Measurements from ENCODE around the gene GPR12. TPM values are rescaled to one million over a fixed set of nuclear protein-coding genes. Genes with fewer than 3 reads are reported as not detected.

The GPR12 gene
- 1 to 10 TPM in 1 of 3 donors, under 1 TPM in 2; 0.32 to 1.2 (median 0.33) TPM for total RNA-seq

GRCh38 chr13:26759907-26760831 lies at the start of gene GPR12:
Gene GPR12, minus strand, starts transcription at chr13:26760786. Its CDS starts 959 bp downstream, at chr13:26759827.
- intact Hi-C loops (cut with DNase I; ENCODE audit: low total_unique reads): no loop called here

DNA sequence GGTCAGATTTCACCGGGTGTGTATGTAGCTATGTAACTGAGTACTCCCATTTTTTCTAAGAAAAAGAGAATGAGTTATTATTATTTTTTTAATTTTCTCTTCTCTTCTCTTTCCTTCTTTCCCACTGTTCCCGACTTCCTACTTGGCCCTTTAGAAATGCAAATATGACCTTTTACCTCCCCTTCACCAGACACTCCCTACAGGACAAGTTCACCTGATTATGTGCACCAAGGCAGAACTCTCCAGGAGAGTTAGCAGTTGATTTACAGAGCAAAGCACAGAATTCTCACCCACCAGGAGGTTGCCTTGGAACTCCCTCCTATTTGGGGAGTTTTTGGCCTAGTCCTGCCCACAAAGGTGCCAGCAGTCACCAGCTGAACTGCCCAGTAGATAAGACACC lies 49.5 kb upstream of the GPR12 start:
- TF ChIP-seq CTCF (IDR thresholded peaks at IDR 0.05): no peak
- no peak for TF ChIP-seq POLR2AphosphoS5 (IDR thresholded peaks at IDR 0.05)
- TF ChIP-seq POLR2A (IDR thresholded peaks at IDR 0.05): no peak
- Histone ChIP-seq H3K27me3 (no peaks in the 10 kb centered on the region), H3K4me1 (no peaks in the 10 kb centered on the region), H3K4me3 (no peak overlapping the region), H3K9me3 (no peaks in the 10 kb centered on the region), H3K27ac (no peak overlapping the region), H3K36me3 (no peaks in the 10 kb centered on the region)
- intact Hi-C loops (cut with DNase I; ENCODE audit: low total_unique reads): no loop called here
- no peak for DNase-seq (ENCODE audit: low spot score in 2 of 2)

More at GRCh38 chr13:26759907-26760831, at the start of gene GPR12:
- H3K36me3 ChIP-seq: no peaks in the 10 kb centered on the region
- TF ChIP-seq CTCF (IDR thresholded peaks at IDR 0.05): no peak
- no peak for DNase-seq (ENCODE audit: low spot score in 2 of 2)
- H3K4me1 ChIP-seq: peaks cover 0 to 8% of the 10 kb centered on the region in 2 donors
- no peaks in the 10 kb centered on the region for H3K9me3 ChIP-seq
- no peak within 1 kb of the TSS for H3K27ac ChIP-seq
- H3K27me3 ChIP-seq: peaks cover 0 to 39% of the 10 kb centered on the region in 2 donors
- peak within 1 kb of the TSS; percentile 36 to 66 (median 54) for H3K4me3 ChIP-seq

GRCh38 chr13:26806891-26807290 lies 46.3 kb upstream of the GPR12 start:
- no peak overlapping the region for H3K4me3 ChIP-seq
- H3K27ac ChIP-seq: no peak overlapping the region
- DNase-seq (ENCODE audit: low spot score in 2 of 2): no peak
- no peaks in the 10 kb centered on the region for H3K4me1 ChIP-seq
- peaks cover 6 to 7% of the 10 kb centered on the region in 2 donors for H3K9me3 ChIP-seq
- no peak for TF ChIP-seq POLR2A (IDR thresholded peaks at IDR 0.05)
- TF ChIP-seq POLR2AphosphoS5 (IDR thresholded peaks at IDR 0.05): no peak
- no peak for TF ChIP-seq CTCF (IDR thresholded peaks at IDR 0.05)
- H3K27me3 ChIP-seq: no peaks in the 10 kb centered on the region
- no peaks in the 10 kb centered on the region for H3K36me3 ChIP-seq
- intact Hi-C loops (cut with DNase I; ENCODE audit: low total_unique reads): no loop called here

DNA sequence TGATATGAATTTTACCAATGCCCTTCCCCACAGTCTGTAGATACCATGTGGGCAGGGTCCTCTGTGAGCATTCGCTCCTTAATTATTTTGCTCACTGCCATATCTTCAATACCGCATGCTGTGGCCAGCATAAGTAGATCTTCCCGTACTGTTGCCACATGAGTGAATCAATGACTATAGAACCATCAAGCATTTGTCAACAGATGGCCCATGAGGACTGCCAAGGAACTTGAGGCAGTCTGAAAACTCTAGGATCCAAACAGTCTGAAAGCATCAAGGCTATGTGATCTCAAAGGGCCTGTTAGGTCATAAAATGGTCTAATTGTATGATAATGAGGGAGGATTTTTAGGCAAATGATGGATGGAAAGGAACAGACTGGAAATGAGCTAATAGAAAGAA lies 27.4 kb upstream of the GPR12 start:
- H3K4me1 ChIP-seq: no peaks in the 10 kb centered on the region
- H3K9me3 ChIP-seq: no peaks in the 10 kb centered on the region
- no peak overlapping the region for H3K27ac ChIP-seq
- no peak overlapping the region for H3K4me3 ChIP-seq
- TF ChIP-seq CTCF (IDR thresholded peaks at IDR 0.05): no peak
- no peak for TF ChIP-seq POLR2A (IDR thresholded peaks at IDR 0.05)
- TF ChIP-seq POLR2AphosphoS5 (IDR thresholded peaks at IDR 0.05): no peak
- peaks cover 0 to 5% of the 10 kb centered on the region in 2 donors for H3K27me3 ChIP-seq
- no peak for DNase-seq (ENCODE audit: low spot score in 2 of 2)
- intact Hi-C loops (cut with DNase I; ENCODE audit: low total_unique reads): loop anchor here (5.0 kb wide), 1 partner anchor 131 kb away; no protein-coding TSS in a partner anchor
- no peaks in the 10 kb centered on the region for H3K36me3 ChIP-seq

GRCh38 chr13:26786651-26787295 lies 26.2 kb upstream of the GPR12 start:
- no peak for TF ChIP-seq CTCF (IDR thresholded peaks at IDR 0.05)
- no peak for DNase-seq (ENCODE audit: low spot score in 2 of 2)
- Histone ChIP-seq H3K4me3 (no peak overlapping the region), H3K4me1 (no peaks in the 10 kb centered on the region), H3K27ac (no peak overlapping the region), H3K9me3 (peaks cover 0 to 7% of the 10 kb centered on the region in 2 donors), H3K36me3 (no peaks in the 10 kb centered on the region), H3K27me3 (peaks cover 0 to 5% of the 10 kb centered on the region in 2 donors)
- intact Hi-C loops (cut with DNase I; ENCODE audit: low total_unique reads): loop anchor here (5.0 kb wide), 1 partner anchor 129 kb away; no protein-coding TSS in a partner anchor

Measured in breast epithelium (tissue), 4 donors.